ENCODE measurements around the gene MYPOP. TPM values are rescaled to one million over a fixed set of nuclear protein-coding genes. Genes with fewer than 3 reads are reported as not detected.

Gene MYPOP
- total and polyA plus RNA-seq, 9 of the 15 experiments (the other 6 are each of a cell fraction or from before 2014, with no cell fraction given) = 0.32 to 7.6 (median 1.6) TPM

- TF ChIP-seq CTCFL (IDR thresholded peaks at IDR 0.05; ENCODE audit: borderline replicate concordance, insufficient read depth, low read depth, low read length, poor library complexity, severe bottlenecking) (peak; percentile 98), GABPB1 (CRISPR knock-in tag; IDR thresholded peaks at IDR 0.05) (peak; percentile 66; the same call in 1 of the 2 replicates), TCF7L2 (IDR thresholded peaks at IDR 0.05; ENCODE audit: low read depth, low read length) (no peak), IRF9 (tag; IDR thresholded peaks at IDR 0.05) (no peak), ZBTB43 (CRISPR knock-in tag; IDR thresholded peaks at IDR 0.05) (peak; percentile 52), ZNF436 (CRISPR knock-in tag; IDR thresholded peaks at IDR 0.05) (no peak), CHD7 (IDR thresholded peaks at IDR 0.05; ENCODE audit: low read depth, low read length) (no peak)
Measured at GRCh38 chr19:45863840-45864628, 38.4 kb downstream of the MYPOP start, which contains the start of gene FOXA3 (continued).
